Neural crest cell (in vitro differentiated cells): Measurements from ENCODE around the gene ZFP1. TPM values are rescaled to one million over a fixed set of nuclear protein-coding genes. Genes with fewer than 3 reads are reported as not detected.

ENCODE experiments used
- DNase-seq: peaks from one replicate; pipeline ENCODE4 v3.0.0; 2021; ENCODE audit warnings: low read depth, mixed read lengths, low spot score
- H3K27ac Mint-ChIP-seq: one replicate; pipeline ENCODE4 v1.8.0; 2021; ENCODE audit warnings: mild to moderate bottlenecking, mixed read lengths; ENCODE audit not compliant: unreplicated experiment
- H3K27me3 Mint-ChIP-seq: 2 replicates; pipeline ENCODE4 v1.8.0; 2021; ENCODE audit warnings: low read depth, mild to moderate bottlenecking, mixed read lengths
- H3K36me3 Mint-ChIP-seq: 2 replicates; pipeline ENCODE4 v1.8.0; 2021; ENCODE audit warnings: low read depth, mild to moderate bottlenecking, mixed read lengths
- H3K4me1 Mint-ChIP-seq: 2 replicates; pipeline ENCODE4 v1.8.0; 2021; ENCODE audit warnings: mixed read lengths
- H3K4me3 Mint-ChIP-seq: one replicate; pipeline ENCODE4 v1.8.0; 2021; ENCODE audit warnings: mild to moderate bottlenecking, mixed read lengths
- H3K9me3 Mint-ChIP-seq: 2 replicates; pipeline ENCODE4 v1.8.0; 2021; ENCODE audit warnings: mixed read lengths
- total RNA-seq: library from RNA; stranded (reverse); gene quantifications from 2 replicates; pipeline ENCODE4 v1.2.1, GENCODE V29; 2021
- TF ChIP-seq, protein P1 (sequence below): fragments of 200-600 bp; sonication (generic); conservative IDR thresholded peaks from 2 replicates; pipeline ENCODE4 v1.5.0; 2021; ENCODE audit warnings: antibody characterized with exemption, mild to moderate bottlenecking

The ZFP1 gene
- total RNA-seq, 1 donor from 2014 or later: 22.9 TPM

DNA sequence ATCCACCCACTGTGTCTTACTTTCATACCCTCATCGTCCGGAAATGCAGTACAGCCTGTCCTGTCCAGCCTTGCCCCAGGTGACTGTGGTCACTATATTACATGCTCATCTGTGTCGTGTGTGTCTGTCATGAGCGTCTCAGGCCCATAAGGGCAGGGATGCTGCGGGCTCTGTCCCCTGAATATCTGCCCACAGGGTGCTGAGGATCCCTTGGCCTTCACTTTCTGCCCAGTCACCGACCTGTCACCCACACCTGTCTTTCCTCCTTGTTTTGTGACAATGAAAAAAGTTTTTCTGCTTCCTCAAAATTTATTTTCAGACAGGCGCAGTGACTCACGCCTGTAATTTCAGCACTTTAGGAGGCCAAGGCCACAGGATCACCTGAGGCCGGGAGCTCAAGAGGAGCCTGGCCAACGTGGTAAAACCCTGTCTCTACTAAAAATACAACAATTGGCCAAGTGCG lies 69.1 kb downstream of the ZFP1 start:
- Mint-ChIP-seq H3K27ac (no peak overlapping the region), H3K4me1 (no peaks in the 10 kb centered on the region), H3K4me3 (no peak overlapping the region), H3K36me3 (no peaks in the 10 kb centered on the region), H3K27me3 (no peaks in the 10 kb centered on the region), H3K9me3 (no peaks in the 10 kb centered on the region)
- TF ChIP-seq, protein P1, sequence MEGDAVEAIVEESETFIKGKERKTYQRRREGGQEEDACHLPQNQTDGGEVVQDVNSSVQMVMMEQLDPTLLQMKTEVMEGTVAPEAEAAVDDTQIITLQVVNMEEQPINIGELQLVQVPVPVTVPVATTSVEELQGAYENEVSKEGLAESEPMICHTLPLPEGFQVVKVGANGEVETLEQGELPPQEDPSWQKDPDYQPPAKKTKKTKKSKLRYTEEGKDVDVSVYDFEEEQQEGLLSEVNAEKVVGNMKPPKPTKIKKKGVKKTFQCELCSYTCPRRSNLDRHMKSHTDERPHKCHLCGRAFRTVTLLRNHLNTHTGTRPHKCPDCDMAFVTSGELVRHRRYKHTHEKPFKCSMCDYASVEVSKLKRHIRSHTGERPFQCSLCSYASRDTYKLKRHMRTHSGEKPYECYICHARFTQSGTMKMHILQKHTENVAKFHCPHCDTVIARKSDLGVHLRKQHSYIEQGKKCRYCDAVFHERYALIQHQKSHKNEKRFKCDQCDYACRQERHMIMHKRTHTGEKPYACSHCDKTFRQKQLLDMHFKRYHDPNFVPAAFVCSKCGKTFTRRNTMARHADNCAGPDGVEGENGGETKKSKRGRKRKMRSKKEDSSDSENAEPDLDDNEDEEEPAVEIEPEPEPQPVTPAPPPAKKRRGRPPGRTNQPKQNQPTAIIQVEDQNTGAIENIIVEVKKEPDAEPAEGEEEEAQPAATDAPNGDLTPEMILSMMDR: no peak
- no peak for DNase-seq

DNA sequence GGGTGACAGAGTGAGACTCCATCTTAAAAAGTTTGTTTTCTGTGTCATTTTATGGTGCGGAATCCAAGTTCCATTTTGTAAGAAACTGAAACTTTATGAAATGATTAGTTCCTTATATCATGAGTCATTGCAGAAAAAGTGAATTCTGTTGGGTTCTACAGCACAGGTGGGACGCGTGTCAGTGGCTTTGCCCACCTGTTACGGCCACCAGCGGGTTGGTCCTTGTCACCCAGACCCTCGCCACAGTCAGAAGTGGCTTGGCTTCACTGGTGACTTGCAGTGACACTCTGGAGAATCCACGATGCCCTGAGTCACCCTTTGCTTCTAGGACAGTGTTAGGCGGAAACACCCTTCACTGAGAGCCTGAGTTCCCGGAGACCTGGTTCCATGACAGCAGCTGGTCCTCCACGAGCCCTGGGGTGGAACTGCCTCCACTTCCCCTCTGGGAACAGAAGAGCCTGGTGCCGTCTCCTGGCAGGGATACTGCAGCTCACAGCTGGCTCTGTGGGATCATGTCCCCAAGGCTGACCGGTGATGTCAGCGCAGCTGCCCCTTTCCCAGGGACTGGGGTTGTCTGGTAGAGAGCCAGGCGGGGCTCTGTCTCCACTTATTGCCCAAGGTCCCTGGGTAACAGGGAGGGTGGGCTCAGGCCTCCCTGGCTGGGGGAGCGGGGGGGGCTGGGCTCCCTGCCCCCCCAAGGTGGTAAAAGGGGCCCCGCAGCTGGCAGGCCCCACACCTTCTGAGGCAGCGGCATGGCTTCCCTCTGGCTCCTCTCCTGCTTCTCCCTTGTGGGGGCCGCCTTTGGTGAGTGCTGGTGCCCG lies 70.1 kb downstream of the ZFP1 start, which contains the start of gene CTRB1:
Gene CTRB1, plus strand, starts transcription at position 733 of the 821 bp plus-strand sequence. Its CDS starts 20 bp downstream, at position 753.
- no peak for DNase-seq
- no peak within 1 kb of the TSS for H3K27ac Mint-ChIP-seq

DNA sequence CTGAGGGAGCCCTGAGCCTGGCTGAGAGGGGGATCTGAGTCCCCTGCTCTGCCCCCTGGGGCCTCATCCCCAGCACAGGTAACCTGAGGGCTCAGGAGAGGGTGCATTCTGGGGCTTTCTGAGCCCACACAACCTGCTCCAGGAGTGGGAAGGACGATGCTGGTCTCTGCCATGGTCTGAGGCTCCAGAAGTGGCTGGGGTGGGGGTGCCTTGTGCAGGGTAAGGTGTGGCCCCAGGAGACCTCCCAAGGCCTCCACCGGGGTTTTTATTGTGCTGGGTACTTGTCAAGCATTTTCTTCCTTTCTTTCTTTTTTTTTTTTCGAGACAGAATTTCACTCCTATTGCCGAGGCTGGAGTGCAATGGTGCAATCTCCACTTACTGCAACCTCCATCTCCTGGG lies 70.8 kb downstream of the ZFP1 start:
- no peaks in the 10 kb centered on the region for H3K36me3 Mint-ChIP-seq

More for the DNA sequence above, 70.1 kb downstream of the ZFP1 start, which contains the start of gene CTRB1:
- no peak within 1 kb of the TSS for H3K4me3 Mint-ChIP-seq
- H3K27me3 Mint-ChIP-seq: no peaks in the 10 kb centered on the region
- TF ChIP-seq, protein P1: no peak
- no peaks in the 10 kb centered on the region for H3K9me3 Mint-ChIP-seq
- no peaks in the 10 kb centered on the region for H3K4me1 Mint-ChIP-seq
- H3K36me3 Mint-ChIP-seq: no peaks in the 10 kb centered on the region

DNA sequence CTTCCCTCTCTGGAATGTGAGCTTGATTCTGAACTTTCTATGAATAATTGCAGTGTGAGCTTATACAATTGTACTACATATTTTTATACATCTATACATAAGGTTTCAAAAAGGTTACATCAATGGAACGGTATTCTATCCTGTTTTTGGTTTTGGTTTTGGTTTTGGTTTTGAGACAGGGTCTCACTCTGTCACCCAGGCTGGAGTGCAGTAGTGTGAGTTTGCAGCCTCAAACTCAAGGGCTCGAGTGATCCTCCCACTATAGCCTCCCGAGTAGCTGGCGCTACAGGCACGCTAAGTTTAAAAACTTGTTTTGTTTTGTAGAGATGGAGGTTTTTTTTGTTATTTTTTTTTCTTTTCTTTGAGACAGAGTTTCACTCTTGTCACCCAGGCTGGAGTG lies 71.5 kb downstream of the ZFP1 start:
- H3K27ac Mint-ChIP-seq: no peak overlapping the region
- H3K27me3 Mint-ChIP-seq: peaks cover 3% of the 10 kb centered on the region
- DNase-seq: no peak
- no peak overlapping the region for H3K4me3 Mint-ChIP-seq
- H3K9me3 Mint-ChIP-seq: no peaks in the 10 kb centered on the region
- TF ChIP-seq, protein P1: no peak
- H3K4me1 Mint-ChIP-seq: no peaks in the 10 kb centered on the region
- no peaks in the 10 kb centered on the region for H3K36me3 Mint-ChIP-seq

More for the DNA sequence above, 70.8 kb downstream of the ZFP1 start:
- TF ChIP-seq, protein P1: no peak
- Mint-ChIP-seq H3K27ac (no peak overlapping the region), H3K27me3 (peaks cover under 1% of the 10 kb centered on the region), H3K4me1 (no peaks in the 10 kb centered on the region), H3K4me3 (no peak overlapping the region), H3K9me3 (no peaks in the 10 kb centered on the region)
- DNase-seq: no peak

Other genes starting within 250 kb of the ZFP1 start
- gene WDR59, start 163.4 kb upstream of the ZFP1 start, total RNA-seq: 85.3 and 87.6 TPM in 2 replicates
- gene ZNRF1, start 149.5 kb upstream of the ZFP1 start, total RNA-seq: 48.4 and 54.8 TPM in 2 replicates
- gene LDHD, start 31.7 kb upstream of the ZFP1 start, total RNA-seq: 0.56 TPM in 1 of 2 replicates, not detected in the other
- not detected in 2 replicates for gene CTRB2, start 58.6 kb downstream of the ZFP1 start, total RNA-seq
- gene CTRB1, start 70.5 kb downstream of the ZFP1 start, total RNA-seq: not detected in 2 replicates
- gene BCAR1, start 103.1 kb downstream of the ZFP1 start, total RNA-seq: 63.8 and 64.0 TPM in 2 replicates